HT1080 (cell line): ENCODE data around the gene SKOR2. TPM values are rescaled to one million over a fixed set of nuclear protein-coding genes. Genes with fewer than 3 reads are reported as not detected.

Experiments used
- small RNA-seq: library from RNA; depleted of rRNA; stranded (forward); fragments of <200 nt; gene quantifications from one replicate; pipeline ENCODE3, GENCODE V24; 2014
- total RNA-seq: library from RNA; depleted of rRNA; stranded (reverse); fragments of >200 nt; shearing (Covaris generic); gene quantifications from 2 replicates; pipeline ENCODE4 v1.2.3, GENCODE V29; 2014; rRNA removed

SKOR2 gene
- total RNA-seq, 1 experiment from 2014 or later: not detected

Small RNA genes within 50 kb of the gene (small RNA-seq; reads per million reads assigned to genes)
- not detected for gene RNU6-1131P

Other genes starting within 250 kb of the SKOR2 start
- not detected in 2 replicates for gene ELOA2, start 216.0 kb downstream of the SKOR2 start, total RNA-seq
- gene HDHD2, start 101.2 kb downstream of the SKOR2 start, total RNA-seq: 13.3 and 20.3 TPM in 2 replicates
- 61.8 and 77.7 TPM in 2 replicates for gene IER3IP1, start 75.3 kb downstream of the SKOR2 start, total RNA-seq